GM18951 (cell line): Measurements from ENCODE around the gene CMTM6.

Experiments used
- POLR2A ChIP-seq: IDR thresholded peaks from 4 replicates; pipeline ENCODE4 v1.6.1; 2011; ENCODE audit warnings: mild to moderate bottlenecking; ENCODE audit not compliant: insufficient read length, insufficient read depth; ENCODE audit errors: extremely low read depth
- in situ Hi-C: fragments of 300-500 bp; cut with MboI; formaldehyde crosslinking; loops from one replicate; pipeline ENCODE4 v1.12.0; 2022; ENCODE audit warnings: low sequenced_read_pairs, mixed read lengths, inconsistent platforms; ENCODE audit not compliant: unreplicated experiment

The CMTM6 gene

GRCh38 chr3:32455609-32456428, 46.8 kb downstream of the CMTM6 start:
- TF ChIP-seq POLR2A, result no peak
- in situ Hi-C loops, result no loop called here

DNA sequence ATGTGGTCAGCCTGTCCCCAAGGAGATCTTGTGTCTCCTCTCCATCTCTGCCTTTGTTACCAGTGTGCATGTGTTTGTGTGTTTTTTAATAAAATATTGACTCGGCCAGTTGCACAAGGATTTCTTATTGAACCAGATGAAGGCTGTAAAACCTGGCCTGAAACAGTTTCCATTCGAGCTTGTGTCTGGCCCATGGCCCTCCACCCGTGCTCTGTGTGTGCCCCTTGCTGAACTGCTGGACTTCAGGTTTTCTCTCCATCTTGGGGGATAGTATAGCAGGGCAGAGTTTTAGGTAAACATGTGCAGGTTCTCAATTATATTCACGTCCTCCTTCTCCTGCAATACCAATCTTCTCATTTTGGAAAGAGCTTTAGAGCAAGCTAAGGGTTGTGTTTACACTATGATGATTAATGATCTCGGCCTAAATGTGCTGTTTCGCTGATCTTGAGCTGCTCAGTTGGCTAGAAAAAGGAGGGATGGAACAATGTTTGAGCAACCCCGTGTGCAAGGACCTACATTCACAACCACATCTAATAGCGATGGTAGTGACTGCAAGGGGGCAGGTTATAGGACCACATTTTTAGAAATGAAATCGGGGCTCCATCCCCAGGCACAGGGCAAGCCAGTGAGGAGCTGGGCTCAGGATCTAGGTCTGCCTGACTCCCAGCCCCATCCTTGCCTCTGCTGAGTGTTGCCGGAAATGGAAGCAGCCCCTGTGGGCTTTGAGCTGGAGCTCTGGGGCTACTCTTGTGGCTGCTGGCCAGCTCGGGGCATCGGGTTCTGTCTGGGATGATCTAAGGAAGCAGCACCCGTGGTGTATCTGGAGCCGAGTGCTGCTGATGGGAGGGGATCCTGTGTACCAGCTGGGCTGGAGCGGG, 47.7 kb downstream of the CMTM6 start:
- in situ Hi-C loops, result no loop called here
- TF ChIP-seq POLR2A, result no peak

DNA sequence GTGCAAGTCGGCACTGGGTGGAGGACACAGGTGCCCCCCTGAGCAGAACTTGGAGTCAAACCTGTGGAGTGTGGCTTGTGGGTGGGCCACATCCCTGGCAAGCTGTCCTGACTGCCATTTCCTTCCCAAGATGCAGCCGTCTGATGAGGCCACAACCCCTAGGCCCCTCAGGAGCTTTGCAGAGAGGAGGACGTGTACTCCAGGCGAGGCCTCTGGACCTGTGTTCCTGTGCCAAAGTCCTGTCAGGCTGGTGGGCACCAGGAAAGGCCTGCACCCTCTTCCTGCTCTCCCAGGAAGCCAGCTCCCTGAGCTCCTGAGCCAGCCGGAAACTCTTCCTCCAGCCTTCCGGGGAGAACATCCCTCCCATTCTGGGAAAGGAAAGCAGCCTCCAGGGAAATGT, 48.5 kb downstream of the CMTM6 start:
- in situ Hi-C loops, result no loop called here
- TF ChIP-seq POLR2A, result no peak

- in situ Hi-C loops, result no loop called here
- TF ChIP-seq POLR2A, result no peak
Measured at GRCh38 chr3:32453346-32453745, 49.3 kb downstream of the CMTM6 start.

DNA sequence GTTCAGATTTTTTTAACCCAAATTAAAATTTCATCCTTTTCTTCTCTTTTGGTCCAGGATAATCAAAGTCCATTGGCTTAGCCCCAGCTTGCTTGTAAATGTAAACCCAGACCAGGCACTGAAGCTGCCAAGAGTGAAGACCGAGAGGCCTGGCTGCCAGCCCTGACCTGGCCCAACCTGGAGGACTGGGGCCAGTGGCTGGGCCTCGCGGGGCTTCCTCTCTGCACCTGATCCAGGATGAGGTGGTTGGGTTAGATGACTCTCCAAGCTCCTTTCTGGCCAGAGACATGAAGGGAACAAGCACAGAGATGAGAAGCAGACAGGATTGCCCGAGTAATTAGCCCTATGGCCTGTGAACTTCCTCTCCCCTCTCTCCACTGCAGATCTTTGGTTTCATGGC, 50.6 kb downstream of the CMTM6 start:
- no peak for TF ChIP-seq POLR2A
- in situ Hi-C loops, result no loop called here

DNA sequence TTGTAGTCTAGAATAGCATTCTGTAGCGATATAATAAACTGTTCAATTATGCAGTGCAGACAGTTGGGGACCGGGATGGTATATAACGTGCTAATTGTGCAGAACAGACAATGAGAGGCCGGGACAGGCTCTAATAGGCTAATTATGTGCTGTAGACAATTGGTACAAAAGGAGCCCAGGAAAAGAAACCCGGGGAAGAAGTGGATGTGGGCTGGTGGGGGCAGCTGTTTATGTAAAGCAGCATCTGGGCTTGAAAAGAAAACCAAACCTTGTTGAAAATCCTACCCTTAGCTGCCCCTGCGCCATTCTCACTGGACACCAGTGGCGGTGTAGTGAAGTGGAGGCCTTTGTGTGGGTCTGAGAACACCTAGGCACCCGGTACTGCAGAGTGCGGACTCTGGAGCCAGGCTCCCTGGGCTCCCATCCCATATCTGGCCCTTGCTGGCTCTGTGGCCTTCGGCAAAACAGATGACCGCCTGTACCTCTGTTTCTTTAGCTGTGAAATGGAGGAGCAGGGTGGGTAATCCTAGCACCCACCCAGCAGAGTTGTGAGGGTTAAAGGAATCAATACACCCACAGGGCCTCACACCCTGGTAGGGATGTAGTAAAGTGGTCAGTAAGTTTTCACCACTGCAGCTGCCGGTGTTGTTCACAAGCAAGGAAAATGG, 51.5 kb downstream of the CMTM6 start:
- TF ChIP-seq POLR2A, result no peak
- in situ Hi-C loops, result no loop called here

GRCh38 chr3:32450426-32450825, 52.2 kb downstream of the CMTM6 start:
- in situ Hi-C loops, result no loop called here
- no peak for TF ChIP-seq POLR2A

DNA sequence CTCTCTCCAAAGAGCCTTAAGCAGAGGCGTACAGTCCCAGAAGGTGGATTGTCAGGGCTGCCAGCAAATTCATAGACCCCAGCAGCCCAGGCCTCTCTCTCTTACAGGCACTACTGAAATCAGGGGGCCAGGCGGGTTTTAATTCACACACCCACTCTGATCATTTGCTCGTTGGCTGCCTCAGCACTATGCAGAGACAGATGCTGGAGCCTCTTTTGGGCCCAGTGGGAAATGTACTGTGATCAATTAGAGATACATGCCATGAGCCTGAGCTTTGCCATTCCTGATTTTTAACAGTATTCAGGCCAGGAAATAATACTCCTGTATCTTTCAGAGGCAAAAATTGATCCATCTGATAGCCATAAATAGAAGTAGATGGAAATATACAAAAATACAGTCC, 53.0 kb downstream of the CMTM6 start:
- in situ Hi-C loops, result no loop called here
- TF ChIP-seq POLR2A, result no peak

DNA sequence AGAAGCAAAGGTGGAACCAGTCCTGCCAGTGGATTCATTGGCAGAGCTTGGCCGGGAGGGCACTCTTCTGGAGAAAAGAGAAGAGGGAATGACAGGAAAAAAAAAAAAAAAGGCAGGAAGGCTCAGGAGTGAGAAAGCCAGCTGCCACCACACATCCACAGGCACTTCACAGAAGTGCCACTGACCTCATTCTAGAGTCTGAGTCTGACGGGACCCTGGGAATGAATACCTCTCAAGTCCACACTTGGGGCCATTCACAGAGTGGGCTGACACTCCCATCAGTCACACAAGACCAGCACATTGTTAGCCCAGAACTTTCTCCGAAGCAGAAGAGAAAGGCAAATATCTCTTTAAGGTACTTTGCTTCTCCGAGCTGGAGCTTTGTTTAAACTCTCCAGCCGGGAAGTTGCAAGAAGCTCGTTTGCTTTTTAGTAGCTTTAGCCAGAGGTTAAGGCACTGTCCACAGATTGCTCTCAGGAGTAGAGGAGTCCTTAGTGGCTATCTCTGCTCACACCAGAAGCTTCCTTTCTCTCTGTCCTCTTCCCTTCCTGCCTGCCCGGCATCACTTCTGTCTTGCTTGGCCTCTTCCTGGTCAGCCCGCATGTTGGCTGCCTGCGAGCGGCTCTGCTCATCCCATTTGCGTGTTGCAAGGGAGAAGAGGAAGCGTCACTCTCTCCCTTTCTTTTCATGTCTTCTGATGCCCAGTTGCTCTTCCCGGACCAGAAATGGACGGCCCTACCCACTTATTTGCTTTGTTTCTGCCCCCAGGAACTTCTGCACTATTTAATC, 53.8 kb downstream of the CMTM6 start:
- in situ Hi-C loops, result no loop called here
- TF ChIP-seq POLR2A, result no peak

DNA sequence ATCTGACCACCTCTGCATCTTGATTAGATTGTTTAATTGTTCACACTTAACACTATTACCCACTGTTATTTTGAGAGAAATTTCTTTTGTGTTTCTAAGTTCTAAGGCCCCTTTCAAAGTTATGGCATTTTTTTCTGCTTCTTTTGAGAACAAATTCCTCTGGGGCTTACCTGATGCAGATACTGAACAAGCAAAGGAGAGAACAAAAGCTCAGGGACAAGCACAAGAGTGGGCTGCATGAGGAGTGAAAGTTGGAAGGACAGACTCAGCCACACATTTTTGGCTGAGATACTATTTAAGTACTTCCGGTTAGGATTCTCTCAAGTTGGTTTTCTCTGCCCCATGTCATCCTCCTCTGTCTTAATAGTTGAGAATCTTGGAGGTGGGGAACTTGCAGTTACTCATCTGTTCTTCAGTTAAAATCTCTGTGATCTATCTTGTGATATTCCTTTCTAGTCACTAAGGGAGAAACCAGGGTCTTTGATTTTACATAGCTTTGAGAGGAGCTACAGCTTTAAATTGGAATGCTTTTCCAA, 54.7 kb downstream of the CMTM6 start:
- TF ChIP-seq POLR2A, result no peak
- in situ Hi-C loops, result no loop called here

DNA sequence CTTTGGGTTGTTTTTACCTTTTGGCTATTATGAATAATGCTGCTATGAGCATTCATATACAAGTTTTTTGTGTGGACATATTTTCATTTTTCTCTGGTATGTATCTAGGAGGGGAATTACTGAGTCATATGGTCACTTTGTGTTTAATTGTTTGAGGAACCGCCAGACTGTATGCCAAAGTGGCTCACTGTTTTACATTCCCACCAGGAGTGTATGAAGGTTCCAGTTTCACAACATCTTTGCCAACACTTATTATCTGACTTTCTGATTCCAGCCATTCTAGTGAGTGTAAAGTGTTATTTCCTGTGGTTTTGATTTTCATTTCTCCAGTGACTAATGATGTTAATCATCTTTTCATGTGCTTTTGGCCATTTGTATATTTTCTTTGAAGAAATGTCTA, 59.2 kb downstream of the CMTM6 start:
- no peak for TF ChIP-seq POLR2A

DNA sequence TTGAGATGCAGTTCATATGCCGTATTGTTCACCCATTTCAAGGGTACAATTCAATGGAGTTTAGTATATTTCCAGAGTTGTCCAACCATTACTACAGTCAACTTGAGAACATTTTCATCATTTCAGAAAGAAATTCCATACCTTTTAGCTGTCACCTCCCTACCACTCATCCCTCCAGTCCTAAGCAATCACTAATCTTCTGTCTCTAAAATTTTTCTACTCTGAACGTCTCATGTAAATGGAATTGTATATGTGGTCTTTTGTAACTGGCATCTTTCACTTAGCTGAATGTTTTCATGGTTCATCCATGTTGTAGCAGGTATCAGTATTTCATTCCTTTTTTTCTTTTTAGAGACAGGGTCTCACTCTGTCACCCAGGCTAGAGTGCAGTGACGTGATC, 59.9 kb downstream of the CMTM6 start:
- TF ChIP-seq POLR2A, result no peak
- in situ Hi-C loops, result no loop called here

More for the DNA sequence above, 59.2 kb downstream of the CMTM6 start:
- in situ Hi-C loops, result no loop called here
